GM19023 (cell line): ENCODE data around the gene BRIP1.

Experiments used
- ATAC-seq: cut with Tn5 transposase; IDR thresholded peaks from one replicate; pipeline ENCODE4 v1.9.1; 2021; ENCODE audit warnings: mild to moderate bottlenecking, moderate library complexity; ENCODE audit not compliant: unreplicated experiment

BRIP1 gene

GRCh38 chr17:61641084-61641483 lies 222.2 kb downstream of the BRIP1 start:
- no peak for ATAC-seq

GRCh38 chr17:61639818-61640217 lies 223.5 kb downstream of the BRIP1 start:
- no peak for ATAC-seq

- ATAC-seq: no peak
Observed at GRCh38 chr17:61638087-61638486, 225.2 kb downstream of the BRIP1 start.

GRCh38 chr17:61635913-61636432 lies 227.4 kb downstream of the BRIP1 start:
- no peak for ATAC-seq

- ATAC-seq: no peak
Observed at GRCh38 chr17:61634942-61635538, 228.3 kb downstream of the BRIP1 start.

- ATAC-seq: no peak
Observed at GRCh38 chr17:61634011-61634539, 229.3 kb downstream of the BRIP1 start.

GRCh38 chr17:61632826-61633225 lies 230.5 kb downstream of the BRIP1 start:
- ATAC-seq: no peak

- no peak for ATAC-seq
Observed at GRCh38 chr17:61631800-61632199, 231.5 kb downstream of the BRIP1 start.
